ENCODE results near the gene TMEM145.

- TF ChIP-seq POLR2AphosphoS5 (IDR thresholded peaks at IDR 0.05; ENCODE audit: low read depth, low read length) (no peak), TAF1 (IDR thresholded peaks at IDR 0.05; ENCODE audit: borderline replicate concordance, insufficient read depth, low read length) (no peak), REST (IDR thresholded peaks at IDR 0.05; ENCODE audit: insufficient read depth in 1 of 2, low read depth in 2 of 2, low read length in 2 of 2) (no peak), SIN3A (IDR thresholded peaks at IDR 0.05; ENCODE audit: borderline replicate concordance, insufficient read depth, low read length) (no peak), FOXP2 (optimal IDR thresholded peaks at IDR 0.05; ENCODE audit: borderline replicate concordance, extremely low read depth, extremely low read length, insufficient read depth) (no peak)
Observed at GRCh38 chr19:42275517-42275916, 37.6 kb upstream of the TMEM145 start.
